DMS114 treated with DMSO at 0.1 percent for 48 hours (cell line): Measurements from ENCODE around the gene NARS2.
A peak's percentile ranks its signal among the peaks of the same experiment; 100 is the strongest.
"Not testable (repeated sequence)": the region's sequence is repeated elsewhere in the genome, so short reads cannot be mapped to it uniquely, and the experiment has no call there.

Experiments
- DNase-seq: peaks from one replicate; lab custom pipeline; 2025; ENCODE audit not compliant: unreplicated experiment; lab: John Stamatoyannopoulos, UW

NARS2 gene

GRCh38 chr11:78574386-78575381, at the start of gene NARS2:
Gene NARS2 (minus strand): TSS chr11:78574864. CDS start chr11:78574488, 376 bp downstream.
- peak; percentile 91 for DNase-seq

GRCh38 chr11:78622666-78623065, 48.0 kb upstream of the NARS2 start:
- no peak for DNase-seq

GRCh38 chr11:78620159-78620558, 45.5 kb upstream of the NARS2 start:
- no peak for DNase-seq

GRCh38 chr11:78615724-78616123, 41.1 kb upstream of the NARS2 start:
- DNase-seq, result no peak

- DNase-seq, result no peak
Observed at GRCh38 chr11:78613378-78613813, 38.7 kb upstream of the NARS2 start.

GRCh38 chr11:78612721-78613377, 38.2 kb upstream of the NARS2 start:
- no peak for DNase-seq

- not testable (repeated sequence) for DNase-seq
Observed at GRCh38 chr11:78609321-78609720, 34.7 kb upstream of the NARS2 start.

GRCh38 chr11:78607696-78608095, 33.0 kb upstream of the NARS2 start:
- DNase-seq, result no peak

GRCh38 chr11:78606667-78607066, 32.0 kb upstream of the NARS2 start:
- no peak for DNase-seq

- DNase-seq, result no peak
Observed at GRCh38 chr11:78605296-78605695, 30.6 kb upstream of the NARS2 start.

GRCh38 chr11:78603792-78604191, 29.1 kb upstream of the NARS2 start:
- no peak for DNase-seq

- DNase-seq, result not testable (repeated sequence)
Observed at GRCh38 chr11:78602771-78603170, 28.1 kb upstream of the NARS2 start.

GRCh38 chr11:78601066-78601465, 26.4 kb upstream of the NARS2 start:
- DNase-seq, result not testable (repeated sequence)

GRCh38 chr11:78597579-78597978, 22.9 kb upstream of the NARS2 start:
- not testable (repeated sequence) for DNase-seq

GRCh38 chr11:78595436-78596130, 20.9 kb upstream of the NARS2 start:
- no peak for DNase-seq

GRCh38 chr11:78594814-78595213, 20.1 kb upstream of the NARS2 start:
- no peak for DNase-seq

- no peak for DNase-seq
Observed at GRCh38 chr11:78588517-78588916, 13.9 kb upstream of the NARS2 start.

GRCh38 chr11:78587446-78587845, 12.8 kb upstream of the NARS2 start:
- no peak for DNase-seq

GRCh38 chr11:78586452-78587046, 11.9 kb upstream of the NARS2 start:
- no peak for DNase-seq

- no peak for DNase-seq
Observed at GRCh38 chr11:78583889-78584288, 9.2 kb upstream of the NARS2 start.

- no peak for DNase-seq
Observed at GRCh38 chr11:78577495-78577894, 2.8 kb upstream of the NARS2 start.
